CD4-positive, CD25-positive, alpha-beta regulatory T cell (primary cell): Measurements from ENCODE around the gene DIPK1B. TPM values are rescaled to one million over a fixed set of nuclear protein-coding genes. Genes with fewer than 3 reads are reported as not detected.
"Not testable (repeated sequence)": the region's sequence is repeated elsewhere in the genome, so short reads cannot be mapped to it uniquely, and the experiment has no call there.

Experiments used
- ATAC-seq, 2 donors: fragments of 150-1000 bp; cut with Tn5 transposase; one replicate each; pipeline ENCODE4 v1.10.0; 2021; ENCODE audit warnings: low read depth in 2 of 2, moderate number of reproducible peaks in 2 of 2, moderate library complexity in 1 of 2
- DNase-seq, 3 donors: peaks; one replicate each; pipeline versions ENCODE4 v3.0.0 to v3.0.0-alpha.2; 2012 to 2022; ENCODE audit warnings: mixed read lengths in 1 of 3
- H3K27ac ChIP-seq: one replicate; pipeline ENCODE4 v1.7.0; 2013; ENCODE audit warnings: mild to moderate bottlenecking, low read length; ENCODE audit not compliant: insufficient read depth, poor library complexity, severe bottlenecking
- H3K27me3 ChIP-seq: one replicate; pipeline ENCODE4 v1.7.0; 2013; ENCODE audit warnings: low read length; ENCODE audit not compliant: control insufficient read depth, insufficient read depth
- H3K36me3 ChIP-seq: one replicate; pipeline ENCODE4 v1.7.0; 2013; ENCODE audit warnings: mild to moderate bottlenecking, low read length, moderate library complexity; ENCODE audit not compliant: control insufficient read depth, insufficient read depth
- H3K4me1 ChIP-seq: 2 replicates; pipeline ENCODE4 v1.7.0; 2013; ENCODE audit warnings: mild to moderate bottlenecking, low read length; ENCODE audit not compliant: insufficient read depth, control insufficient read depth, poor library complexity, severe bottlenecking
- H3K4me3 ChIP-seq: one replicate; pipeline ENCODE4 v1.7.0; 2013; ENCODE audit warnings: low read depth, mild to moderate bottlenecking, low read length, moderate library complexity
- H3K9me3 ChIP-seq, 2 experiments: 1 replicate in 1 of 2; 2 replicates in 1 of 2; pipeline ENCODE4 v1.7.0; 2013; ENCODE audit warnings: low read length in 2 of 2, mild to moderate bottlenecking in 1 of 2, moderate library complexity in 1 of 2; ENCODE audit not compliant: control insufficient read depth in 2 of 2
- H3K27ac Mint-ChIP-seq, 3 donors: one replicate each; pipeline ENCODE4 v1.8.0; 2020 to 2022; ENCODE audit warnings: mild to moderate bottlenecking in 3 of 3, mixed read lengths in 3 of 3, moderate library complexity in 2 of 3
- H3K27me3 Mint-ChIP-seq: one replicate; pipeline ENCODE4 v1.8.0; 2022; ENCODE audit warnings: mild to moderate bottlenecking, mixed read lengths
- H3K36me3 Mint-ChIP-seq: one replicate; pipeline ENCODE4 v1.8.0; 2020; ENCODE audit warnings: mixed read lengths
- H3K4me1 Mint-ChIP-seq, 4 donors: one replicate each; pipeline ENCODE4 v1.8.0; 2020 to 2022; ENCODE audit warnings: mixed read lengths in 4 of 4, mild to moderate bottlenecking in 1 of 4
- H3K4me3 Mint-ChIP-seq, 4 donors: one replicate each; pipeline ENCODE4 v1.8.0; 2020 to 2022; ENCODE audit warnings: mild to moderate bottlenecking in 4 of 4, mixed read lengths in 4 of 4, moderate library complexity in 3 of 4
- H3K9me3 Mint-ChIP-seq, 7 donors: one replicate each; pipeline ENCODE4 v1.8.0; 2020 to 2022; ENCODE audit warnings: mixed read lengths in 7 of 7, mild to moderate bottlenecking in 3 of 7, moderate library complexity in 2 of 7
- polyA plus RNA-seq, 4 donors: library from polyadenylated mRNA; unstranded; fragments of 300-500 nt; fragmentation: Illumina TruSeq; gene quantifications; one replicate each; pipeline ENCODE4 v1.2.3, GENCODE V29; 2021
- total RNA-seq: library from RNA; stranded (reverse); gene quantifications from one replicate; pipeline ENCODE4 v1.2.3, GENCODE V29; 2022

The DIPK1B gene
- total and polyA plus RNA-seq, 5 donors from 2014 or later, result 0.16 to 1.3 TPM; not detected in 3

- no peak for ATAC-seq
- H3K27ac ChIP-seq, result no peak overlapping the region
These were observed 1.8 kb upstream of the DIPK1B start for GRCh38 chr9:136710543-136710942.

GRCh38 chr9:136711219-136711648, 1.1 kb upstream of the DIPK1B start:
- not testable (repeated sequence) for H3K4me1 Mint-ChIP-seq, H3K36me3 ChIP-seq, H3K27ac ChIP-seq, H3K36me3 Mint-ChIP-seq, H3K27ac Mint-ChIP-seq, H3K4me1 ChIP-seq, H3K9me3 Mint-ChIP-seq, ATAC-seq, H3K4me3 ChIP-seq, H3K9me3 ChIP-seq, H3K27me3 ChIP-seq, DNase-seq
- H3K27me3 Mint-ChIP-seq, result peaks cover 30% of the 10 kb centered on the region
- H3K4me3 Mint-ChIP-seq, result peak overlapping the region in 2 of 4 donors; percentile 57 to 74

More at GRCh38 chr9:136710543-136710942, 1.8 kb upstream of the DIPK1B start:
- Mint-ChIP-seq H3K4me3 (peak overlapping the region in 2 of 4 donors; percentile 21 to 28), H3K36me3 (no peaks in the 10 kb centered on the region), H3K9me3 (no peaks in the 10 kb centered on the region), H3K27ac (no peak overlapping the region), H3K4me1 (peaks cover 0 to 7% (median 2%) of the 10 kb centered on the region in 4 donors), H3K27me3 (peaks cover 30% of the 10 kb centered on the region)
- no peak for DNase-seq
- peaks cover 9% of the 10 kb centered on the region for H3K4me1 ChIP-seq
- no peaks in the 10 kb centered on the region for H3K36me3 ChIP-seq
- H3K27me3 ChIP-seq, result no peaks in the 10 kb centered on the region
- H3K4me3 ChIP-seq, result no peak overlapping the region
- H3K9me3 ChIP-seq, result no peaks in the 10 kb centered on the region

- peaks cover 9% of the 10 kb centered on the region for H3K4me1 ChIP-seq
- H3K9me3 ChIP-seq, result no peaks in the 10 kb centered on the region
- no peak overlapping the region for H3K4me3 Mint-ChIP-seq
- no peaks in the 10 kb centered on the region for H3K27me3 ChIP-seq
- H3K9me3 Mint-ChIP-seq, result no peaks in the 10 kb centered on the region
- no peaks in the 10 kb centered on the region for H3K36me3 ChIP-seq
- no peak overlapping the region for H3K27ac ChIP-seq
- peaks cover 30% of the 10 kb centered on the region for H3K27me3 Mint-ChIP-seq
- ATAC-seq, result no peak
- H3K4me1 Mint-ChIP-seq, result peaks cover 0 to 7% (median 0%) of the 10 kb centered on the region in 4 donors
- no peak overlapping the region for H3K4me3 ChIP-seq
- no peak overlapping the region for H3K27ac Mint-ChIP-seq
- DNase-seq, result no peak
- no peaks in the 10 kb centered on the region for H3K36me3 Mint-ChIP-seq
These were observed 545 bp downstream of the DIPK1B start for GRCh38 chr9:136712690-136713544.

GRCh38 chr9:136713550-136713949, 1.2 kb downstream of the DIPK1B start:
- H3K27me3 Mint-ChIP-seq, result peaks cover 30% of the 10 kb centered on the region
- Histone ChIP-seq H3K27me3 (no peaks in the 10 kb centered on the region), H3K9me3 (no peaks in the 10 kb centered on the region), H3K4me3 (no peak overlapping the region), H3K4me1 (peaks cover 9% of the 10 kb centered on the region), H3K36me3 (no peaks in the 10 kb centered on the region), H3K27ac (no peak overlapping the region)
- H3K27ac Mint-ChIP-seq, result no peak overlapping the region
- no peak for ATAC-seq
- no peak overlapping the region for H3K4me3 Mint-ChIP-seq
- no peak for DNase-seq
- no peaks in the 10 kb centered on the region for H3K36me3 Mint-ChIP-seq
- H3K4me1 Mint-ChIP-seq, result peaks cover 0 to 9% (median 0%) of the 10 kb centered on the region in 4 donors
- H3K9me3 Mint-ChIP-seq, result no peaks in the 10 kb centered on the region

GRCh38 chr9:136714096-136714892, 1.9 kb downstream of the DIPK1B start:
- DNase-seq (no peak), ATAC-seq (no peak)
- Mint-ChIP-seq H3K4me3 (no peak overlapping the region), H3K27ac (no peak overlapping the region), H3K4me1 (peaks cover 0 to 10% (median 0%) of the 10 kb centered on the region in 4 donors), H3K36me3 (no peaks in the 10 kb centered on the region), H3K27me3 (peaks cover 26% of the 10 kb centered on the region), H3K9me3 (no peaks in the 10 kb centered on the region)
- Histone ChIP-seq H3K27me3 (no peaks in the 10 kb centered on the region), H3K36me3 (no peaks in the 10 kb centered on the region), H3K4me3 (no peak overlapping the region), H3K27ac (no peak overlapping the region), H3K4me1 (peaks cover 9% of the 10 kb centered on the region), H3K9me3 (no peaks in the 10 kb centered on the region)

- peaks cover 9% of the 10 kb centered on the region for H3K4me1 ChIP-seq
- no peak overlapping the region for H3K27ac Mint-ChIP-seq
- H3K4me3 ChIP-seq, result no peak overlapping the region
- no peaks in the 10 kb centered on the region for H3K27me3 ChIP-seq
- no peaks in the 10 kb centered on the region for H3K9me3 Mint-ChIP-seq
- no peaks in the 10 kb centered on the region for H3K9me3 ChIP-seq
- no peaks in the 10 kb centered on the region for H3K36me3 Mint-ChIP-seq
- peaks cover 24% of the 10 kb centered on the region for H3K27me3 Mint-ChIP-seq
- H3K4me1 Mint-ChIP-seq, result peaks cover 0 to 10% (median 0%) of the 10 kb centered on the region in 4 donors
- DNase-seq (no peak), ATAC-seq (no peak)
- no peaks in the 10 kb centered on the region for H3K36me3 ChIP-seq
- H3K27ac ChIP-seq, result no peak overlapping the region
- H3K4me3 Mint-ChIP-seq, result no peak overlapping the region
These were observed 2.5 kb downstream of the DIPK1B start for GRCh38 chr9:136714893-136715274.

- peaks cover 2% of the 10 kb centered on the region for H3K36me3 ChIP-seq
- Mint-ChIP-seq H3K27ac (no peak overlapping the region), H3K4me3 (no peak overlapping the region)
These were observed 5.0 kb downstream of the DIPK1B start for GRCh38 chr9:136717399-136717798.

More at GRCh38 chr9:136717399-136717798, 5.0 kb downstream of the DIPK1B start:
- DNase-seq, result no peak
- peaks cover 6% of the 10 kb centered on the region for H3K27me3 Mint-ChIP-seq
- Histone ChIP-seq H3K4me1 (peaks cover 3% of the 10 kb centered on the region), H3K27ac (no peak overlapping the region), H3K9me3 (no peaks in the 10 kb centered on the region), H3K27me3 (no peaks in the 10 kb centered on the region), H3K4me3 (no peak overlapping the region)
- no peak for ATAC-seq
- peaks cover 3% of the 10 kb centered on the region for H3K36me3 Mint-ChIP-seq
- peaks cover 0 to 6% (median 1%) of the 10 kb centered on the region in 4 donors for H3K4me1 Mint-ChIP-seq
- H3K9me3 Mint-ChIP-seq, result no peaks in the 10 kb centered on the region
